ENCODE measurements around the gene HPS1. TPM values are rescaled to one million over a fixed set of nuclear protein-coding genes. Genes with fewer than 3 reads are reported as not detected.

Gene HPS1
- total RNA-seq, 1 experiment from 2014 or later, result 30.4 TPM

DNA sequence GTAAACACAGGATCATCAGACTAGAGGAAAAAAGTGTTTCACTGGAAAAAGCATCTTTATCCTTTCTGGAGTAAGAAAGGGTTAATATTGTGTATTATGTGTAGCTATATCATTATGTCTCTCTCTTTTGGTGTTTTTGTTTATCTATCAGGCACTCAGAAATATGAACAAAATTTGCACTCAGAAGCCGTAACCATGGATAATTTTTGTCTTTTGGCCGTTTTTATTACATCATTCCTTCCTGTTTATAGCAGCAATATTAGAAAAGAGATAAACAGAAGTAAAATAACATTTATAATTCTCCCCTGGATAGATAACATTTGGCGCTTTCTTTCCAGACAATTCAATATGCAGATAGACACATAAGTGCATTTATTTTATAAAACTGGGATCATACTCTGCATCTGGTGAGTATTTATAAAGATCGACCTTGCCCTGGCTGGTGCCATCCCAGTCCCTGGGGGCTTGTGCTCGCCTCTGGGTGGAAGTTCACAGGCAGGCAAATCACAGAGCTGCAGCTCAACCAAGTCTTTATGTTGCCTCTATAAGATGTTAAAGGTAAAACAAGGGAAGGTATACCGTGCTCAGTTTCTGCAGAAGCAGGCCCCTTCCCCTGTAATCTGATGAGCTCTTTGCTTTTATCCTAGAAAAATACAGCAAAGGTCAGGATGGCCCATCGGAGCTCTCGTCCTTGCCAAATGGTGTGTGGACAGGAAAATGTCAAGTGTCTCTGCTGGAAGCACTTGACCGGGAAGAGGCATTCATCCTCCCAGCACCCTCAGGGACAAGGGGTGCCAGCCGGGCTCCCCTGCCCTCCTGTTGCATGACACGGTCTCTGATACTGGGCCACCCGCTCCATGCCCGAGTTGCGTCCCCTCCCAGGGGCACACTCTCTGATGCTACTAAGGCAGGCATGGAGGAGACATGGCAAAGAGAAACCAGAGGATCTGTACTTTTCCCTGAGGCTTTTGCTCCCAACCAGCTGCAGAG is 75.6 kb downstream of the HPS1 start:
- no peak for DNase-seq (ENCODE audit: low read depth)

DNA sequence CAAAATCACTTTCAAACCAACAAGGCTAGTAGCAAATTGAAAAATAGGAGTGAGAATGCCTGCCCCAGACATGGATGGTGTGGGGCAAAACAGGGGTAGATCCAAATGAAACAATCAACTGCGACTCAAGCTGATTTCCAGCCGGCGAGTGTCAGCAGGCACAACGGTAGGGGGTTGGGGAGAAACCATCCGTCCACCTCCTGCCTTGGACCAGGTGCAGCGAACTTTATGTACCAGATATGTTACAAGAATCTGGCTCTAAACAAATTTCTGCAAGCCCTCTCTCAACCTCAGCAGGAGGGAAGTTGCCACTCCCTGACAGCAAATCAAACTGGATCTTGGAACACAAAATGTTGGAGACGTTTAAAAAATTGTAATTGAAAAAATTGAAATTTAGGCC is 76.9 kb downstream of the HPS1 start:
- DNase-seq (ENCODE audit: low read depth), result no peak

DNA sequence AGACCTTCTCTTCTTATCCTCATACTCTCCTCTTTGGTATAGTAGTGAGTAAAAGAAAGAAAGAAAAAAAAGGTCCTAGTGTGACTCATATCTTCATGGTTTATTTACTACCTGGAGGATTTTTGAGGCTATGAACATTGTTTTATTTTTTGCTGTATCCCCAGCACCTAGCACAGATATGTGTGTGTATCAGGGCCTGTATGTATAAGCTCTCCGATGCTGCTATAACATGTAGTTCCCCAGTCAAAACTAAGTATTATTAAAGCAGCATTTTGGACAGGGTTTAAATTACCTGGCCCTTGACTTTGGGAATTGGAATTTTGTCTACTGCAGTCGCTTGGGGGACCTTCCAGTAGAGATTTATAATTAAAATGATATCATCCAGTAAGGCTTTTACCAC is 78.1 kb downstream of the HPS1 start:
- no peak for DNase-seq (ENCODE audit: low read depth)

DNA sequence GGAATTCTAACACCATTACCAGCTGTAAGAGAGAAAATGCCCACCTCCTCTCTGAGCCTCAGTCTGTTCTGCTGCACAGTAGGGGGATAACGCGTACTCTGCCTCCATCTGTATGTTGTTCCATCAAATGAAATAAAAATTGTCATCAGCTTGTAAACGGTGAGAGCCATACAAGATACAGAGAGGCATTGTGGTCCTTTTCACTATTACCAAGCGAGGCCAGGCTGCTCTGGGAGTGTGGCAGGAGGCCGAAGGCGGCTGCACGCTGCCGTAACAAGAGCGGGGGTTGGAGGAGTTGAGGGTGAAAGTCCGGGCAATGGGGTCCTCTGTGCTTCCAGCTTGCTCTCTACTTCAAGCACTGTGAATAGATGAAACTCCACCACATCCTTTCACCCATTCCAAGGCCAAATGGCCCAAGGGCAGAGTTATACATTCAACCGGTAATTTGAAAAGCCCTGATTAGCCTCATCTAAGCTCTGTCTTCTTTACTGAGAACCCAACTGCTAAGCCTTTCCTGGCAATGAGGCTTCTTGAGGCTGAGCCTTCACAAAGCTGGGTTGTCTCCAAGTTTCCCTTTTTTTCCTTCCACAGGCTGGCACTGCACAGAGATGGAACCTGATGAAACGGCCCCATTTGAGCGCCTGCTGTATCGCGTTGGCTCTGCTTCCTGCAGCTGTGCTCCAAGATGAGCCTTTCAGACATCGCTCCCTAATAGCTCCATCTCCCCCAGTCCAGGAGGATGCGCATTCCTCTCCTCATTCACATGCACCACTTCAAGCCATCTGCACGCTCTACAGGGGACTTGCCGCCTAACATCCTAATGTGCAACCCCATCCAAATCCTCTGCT is 78.9 kb downstream of the HPS1 start:
- no peak for DNase-seq (ENCODE audit: low read depth)

Small RNAs within 50 kb of the gene (small RNA-seq; reads per million reads assigned to genes)
- gene MIR4685, result not detected

Other genes with a start within 250 kb of the HPS1 start
- gene LOXL4, start 178.7 kb downstream of the HPS1 start, total RNA-seq (2014; rRNA removed; shearing (Covaris generic)), result not detected in 2 replicates
- gene PYROXD2, start 31.8 kb downstream of the HPS1 start, total RNA-seq (2014; rRNA removed; shearing (Covaris generic)), result 3.8 and 4.8 TPM in 2 replicates

All from HT1080 (cell line).